RWPE1 (cell line): ENCODE results near the gene TGOLN2.
A peak's percentile ranks its signal among the peaks of the same experiment; 100 is the strongest.
"Not testable (repeated sequence)": the region's sequence is repeated elsewhere in the genome, so short reads cannot be mapped to it uniquely, and the experiment has no call there.

Source experiments
- CTCF ChIA-PET: fragments of 350-600 bp; sonication (Branson Sonifier 250); formaldehyde crosslinking; extraction: SDS; loops from one replicate; lab custom pipeline; 2021; lab: Yijun Ruan, JAX
- POLR2A ChIA-PET: fragments of 400-600 bp; formaldehyde crosslinking; extraction: SDS; loops from one replicate; lab custom pipeline; 2020; ENCODE audit warnings: antibody characterized with exemption; ENCODE audit not compliant: low non-redundant PET; lab: Yijun Ruan, JAX
- DNase-seq: peaks from one replicate; pipeline ENCODE4 v3.0.0; 2012; ENCODE audit warnings: low spot score
- H3K27ac ChIP-seq: fragments of 450-650 bp; 2 replicates; pipeline ENCODE4 v1.5.1; 2017
- TF ChIP-seq, protein P1 (sequence below): fragments of 450-650 bp; conservative IDR thresholded peaks from 2 replicates; pipeline ENCODE4 v1.5.1; 2017; ENCODE audit warnings: low read depth, mild to moderate bottlenecking

TGOLN2 gene

GRCh38 chr2:85367180-85367579, 39.4 kb upstream of the TGOLN2 start:
- no peak overlapping the region for H3K27ac ChIP-seq
- DNase-seq, result no peak
- TF ChIP-seq, protein P1, sequence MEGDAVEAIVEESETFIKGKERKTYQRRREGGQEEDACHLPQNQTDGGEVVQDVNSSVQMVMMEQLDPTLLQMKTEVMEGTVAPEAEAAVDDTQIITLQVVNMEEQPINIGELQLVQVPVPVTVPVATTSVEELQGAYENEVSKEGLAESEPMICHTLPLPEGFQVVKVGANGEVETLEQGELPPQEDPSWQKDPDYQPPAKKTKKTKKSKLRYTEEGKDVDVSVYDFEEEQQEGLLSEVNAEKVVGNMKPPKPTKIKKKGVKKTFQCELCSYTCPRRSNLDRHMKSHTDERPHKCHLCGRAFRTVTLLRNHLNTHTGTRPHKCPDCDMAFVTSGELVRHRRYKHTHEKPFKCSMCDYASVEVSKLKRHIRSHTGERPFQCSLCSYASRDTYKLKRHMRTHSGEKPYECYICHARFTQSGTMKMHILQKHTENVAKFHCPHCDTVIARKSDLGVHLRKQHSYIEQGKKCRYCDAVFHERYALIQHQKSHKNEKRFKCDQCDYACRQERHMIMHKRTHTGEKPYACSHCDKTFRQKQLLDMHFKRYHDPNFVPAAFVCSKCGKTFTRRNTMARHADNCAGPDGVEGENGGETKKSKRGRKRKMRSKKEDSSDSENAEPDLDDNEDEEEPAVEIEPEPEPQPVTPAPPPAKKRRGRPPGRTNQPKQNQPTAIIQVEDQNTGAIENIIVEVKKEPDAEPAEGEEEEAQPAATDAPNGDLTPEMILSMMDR, result no peak
- POLR2A ChIA-PET, result interaction anchor here (0.6 kb wide), 1 partner anchor 40 kb away, joined by 3 read pairs; no protein-coding TSS in a partner anchor
- CTCF ChIA-PET, result no interaction called here

GRCh38 chr2:85362653-85363387, 35.0 kb upstream of the TGOLN2 start:
- DNase-seq, CTCF ChIA-PET, POLR2A ChIA-PET, H3K27ac ChIP-seq: not testable (repeated sequence)

DNA sequence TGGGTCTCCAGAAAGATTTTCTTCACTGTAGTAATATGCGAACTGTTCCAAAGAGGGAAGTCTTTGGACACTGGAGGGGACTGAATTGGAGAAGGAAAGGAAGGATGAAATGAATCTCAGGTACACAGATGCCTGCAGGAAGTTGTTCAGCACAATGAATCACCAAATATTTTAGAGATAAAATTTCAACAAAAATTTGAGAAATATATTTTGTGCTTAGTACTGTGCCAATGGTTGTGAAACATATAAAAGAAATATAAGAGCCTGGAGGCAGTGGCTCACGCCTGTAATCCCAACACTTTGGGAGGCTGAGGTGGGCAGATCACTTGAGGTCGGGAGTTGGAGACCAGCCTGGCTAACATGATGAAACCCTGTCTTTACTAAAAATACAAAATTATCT, 29.9 kb upstream of the TGOLN2 start:
- CTCF ChIA-PET, result no interaction called here
- POLR2A ChIA-PET, result no interaction called here
- peak overlapping the region; percentile 70 for H3K27ac ChIP-seq
- TF ChIP-seq, protein P1, result no peak
- no peak for DNase-seq

- ChIA-PET POLR2A (no interaction called here), CTCF (interaction anchor here (0.5 kb wide), 1 partner anchor 45 kb away, joined by 4 read pairs; no protein-coding TSS in a partner anchor)
- DNase-seq, result no peak
- TF ChIP-seq, protein P1, result no peak
- H3K27ac ChIP-seq, result peak overlapping the region; percentile 22
Measured at GRCh38 chr2:85356186-85356585, 28.4 kb upstream of the TGOLN2 start.

GRCh38 chr2:85355521-85355920, 27.7 kb upstream of the TGOLN2 start:
- TF ChIP-seq, protein P1, result no peak
- ChIA-PET POLR2A (interaction anchor here (1.2 kb wide), 1 partner anchor 10 kb away, joined by 4 read pairs; no protein-coding TSS in a partner anchor), CTCF (no interaction called here)
- DNase-seq, result no peak
- H3K27ac ChIP-seq, result peak overlapping the region; percentile 97

DNA sequence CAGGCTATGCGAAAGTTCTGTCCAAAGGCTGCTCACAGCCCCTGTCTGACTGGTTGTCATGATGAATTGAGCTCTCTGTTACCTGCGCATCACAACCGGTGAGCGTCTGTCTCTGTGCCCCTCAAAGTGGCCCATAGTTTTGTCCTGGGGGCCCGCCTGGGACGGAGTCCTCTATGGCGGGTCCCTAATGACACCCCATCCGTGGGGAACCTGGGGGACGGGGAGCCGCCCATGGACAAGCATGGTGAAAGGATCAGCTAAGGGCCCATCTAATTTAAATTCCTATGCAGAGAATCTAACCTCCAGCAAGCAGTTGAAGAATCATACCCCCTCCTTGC, 27.3 kb upstream of the TGOLN2 start:
- H3K27ac ChIP-seq, result peak overlapping the region; percentile 97
- ChIA-PET CTCF (interaction anchor here (0.6 kb wide), 1 partner anchor 383 kb away, joined by 4 read pairs; no protein-coding TSS in a partner anchor), POLR2A (interaction anchor here (0.5 to 1.2 kb wide), 5 partner anchors 10 to 255 kb away, joined by 3 to 4 read pairs (median 4); no protein-coding TSS in a partner anchor)
- peak; percentile 27 for DNase-seq
- TF ChIP-seq, protein P1, result no peak
